ENCODE results near the gene SETD9.

DNA sequence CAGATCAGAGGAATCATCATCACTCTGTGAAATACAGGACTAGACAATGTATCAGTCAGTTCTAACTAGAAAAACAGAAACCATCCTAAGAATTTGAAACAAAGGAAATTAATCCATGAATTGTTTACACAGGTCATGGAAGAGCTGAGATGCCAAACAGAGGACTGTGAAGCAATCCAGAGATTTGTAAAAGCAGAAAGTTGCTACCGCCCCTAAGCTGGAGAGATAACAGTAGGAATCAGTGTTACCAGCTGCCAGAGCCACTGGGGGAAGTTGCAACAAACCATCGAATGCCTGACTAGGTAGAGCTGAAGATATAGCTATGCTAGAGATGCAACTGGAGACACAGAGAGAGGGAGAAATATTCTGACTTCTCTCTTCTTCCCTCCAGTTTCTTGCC is 52.9 kb downstream of the SETD9 start:
- TF ChIP-seq, protein P1, sequence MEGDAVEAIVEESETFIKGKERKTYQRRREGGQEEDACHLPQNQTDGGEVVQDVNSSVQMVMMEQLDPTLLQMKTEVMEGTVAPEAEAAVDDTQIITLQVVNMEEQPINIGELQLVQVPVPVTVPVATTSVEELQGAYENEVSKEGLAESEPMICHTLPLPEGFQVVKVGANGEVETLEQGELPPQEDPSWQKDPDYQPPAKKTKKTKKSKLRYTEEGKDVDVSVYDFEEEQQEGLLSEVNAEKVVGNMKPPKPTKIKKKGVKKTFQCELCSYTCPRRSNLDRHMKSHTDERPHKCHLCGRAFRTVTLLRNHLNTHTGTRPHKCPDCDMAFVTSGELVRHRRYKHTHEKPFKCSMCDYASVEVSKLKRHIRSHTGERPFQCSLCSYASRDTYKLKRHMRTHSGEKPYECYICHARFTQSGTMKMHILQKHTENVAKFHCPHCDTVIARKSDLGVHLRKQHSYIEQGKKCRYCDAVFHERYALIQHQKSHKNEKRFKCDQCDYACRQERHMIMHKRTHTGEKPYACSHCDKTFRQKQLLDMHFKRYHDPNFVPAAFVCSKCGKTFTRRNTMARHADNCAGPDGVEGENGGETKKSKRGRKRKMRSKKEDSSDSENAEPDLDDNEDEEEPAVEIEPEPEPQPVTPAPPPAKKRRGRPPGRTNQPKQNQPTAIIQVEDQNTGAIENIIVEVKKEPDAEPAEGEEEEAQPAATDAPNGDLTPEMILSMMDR (conservative IDR thresholded peaks at IDR 0.05; ENCODE audit: low read depth in 2 of 2), result no peak
- TF ChIP-seq, protein P2, sequence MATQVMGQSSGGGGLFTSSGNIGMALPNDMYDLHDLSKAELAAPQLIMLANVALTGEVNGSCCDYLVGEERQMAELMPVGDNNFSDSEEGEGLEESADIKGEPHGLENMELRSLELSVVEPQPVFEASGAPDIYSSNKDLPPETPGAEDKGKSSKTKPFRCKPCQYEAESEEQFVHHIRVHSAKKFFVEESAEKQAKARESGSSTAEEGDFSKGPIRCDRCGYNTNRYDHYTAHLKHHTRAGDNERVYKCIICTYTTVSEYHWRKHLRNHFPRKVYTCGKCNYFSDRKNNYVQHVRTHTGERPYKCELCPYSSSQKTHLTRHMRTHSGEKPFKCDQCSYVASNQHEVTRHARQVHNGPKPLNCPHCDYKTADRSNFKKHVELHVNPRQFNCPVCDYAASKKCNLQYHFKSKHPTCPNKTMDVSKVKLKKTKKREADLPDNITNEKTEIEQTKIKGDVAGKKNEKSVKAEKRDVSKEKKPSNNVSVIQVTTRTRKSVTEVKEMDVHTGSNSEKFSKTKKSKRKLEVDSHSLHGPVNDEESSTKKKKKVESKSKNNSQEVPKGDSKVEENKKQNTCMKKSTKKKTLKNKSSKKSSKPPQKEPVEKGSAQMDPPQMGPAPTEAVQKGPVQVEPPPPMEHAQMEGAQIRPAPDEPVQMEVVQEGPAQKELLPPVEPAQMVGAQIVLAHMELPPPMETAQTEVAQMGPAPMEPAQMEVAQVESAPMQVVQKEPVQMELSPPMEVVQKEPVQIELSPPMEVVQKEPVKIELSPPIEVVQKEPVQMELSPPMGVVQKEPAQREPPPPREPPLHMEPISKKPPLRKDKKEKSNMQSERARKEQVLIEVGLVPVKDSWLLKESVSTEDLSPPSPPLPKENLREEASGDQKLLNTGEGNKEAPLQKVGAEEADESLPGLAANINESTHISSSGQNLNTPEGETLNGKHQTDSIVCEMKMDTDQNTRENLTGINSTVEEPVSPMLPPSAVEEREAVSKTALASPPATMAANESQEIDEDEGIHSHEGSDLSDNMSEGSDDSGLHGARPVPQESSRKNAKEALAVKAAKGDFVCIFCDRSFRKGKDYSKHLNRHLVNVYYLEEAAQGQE (IDR thresholded peaks at IDR 0.05; ENCODE audit: unreplicated experiment), result no peak
- TF ChIP-seq EZH2phosphoT487 (IDR thresholded peaks at IDR 0.05; ENCODE audit: unreplicated experiment) (no peak), EZH2 (IDR thresholded peaks at IDR 0.05; ENCODE audit: low read depth, unreplicated experiment) (no peak), CREB1 (CRISPR knock-in tag; IDR thresholded peaks at IDR 0.05; ENCODE audit: low read depth) (no peak), POLR2AphosphoS5 (IDR thresholded peaks at IDR 0.05; ENCODE audit: low read depth) (no peak), NANOG (IDR thresholded peaks at IDR 0.05; ENCODE audit: borderline replicate concordance) (no peak), ZNF331 (CRISPR knock-in tag; IDR thresholded peaks at IDR 0.05; ENCODE audit: low read depth) (no peak), ETS1 (IDR thresholded peaks at IDR 0.05) (no peak)

Measured in GM23338 (cell line).